Adrenal gland (tissue), 12 donors: ENCODE data around the gene CTDSPL. TPM values are rescaled to one million over a fixed set of nuclear protein-coding genes. Genes with fewer than 3 reads are reported as not detected.

Experiments used
- DNase-seq, 7 donors: peaks; one replicate each; pipeline ENCODE4 v3.0.0-alpha.2; 2019 to 2020
- H3K27ac ChIP-seq, 5 donors: fragments of 200-600 bp; sonication (generic) in 4 of 5; 1 replicate in 3 of 5; 2 replicates in 2 of 5; pipeline versions ENCODE4 v1.5.1 to v1.8.0; 2016 to 2020; ENCODE audit warnings: mild to moderate bottlenecking in 1 of 5
- H3K27me3 ChIP-seq: fragments of 200-600 bp; 2 replicates; pipeline ENCODE4 v1.8.0; 2021
- H3K36me3 ChIP-seq, 2 donors: fragments of 200-600 bp; replicated peaks in 1 of 2; 1 replicate in 1 of 2; 2 replicates in 1 of 2; pipeline versions ENCODE4 v1.5.1 to v1.8.0; 2018 to 2022
- H3K4me1 ChIP-seq, 2 donors: fragments of 200-600 bp; replicated peaks in 1 of 2; 1 replicate in 1 of 2; 2 replicates in 1 of 2; pipeline versions ENCODE4 v1.5.1 to v1.8.0; 2018 to 2021
- H3K4me3 ChIP-seq, 4 donors: fragments of 200-600 bp; sonication (generic) in 3 of 4; one replicate each; pipeline ENCODE4 v1.5.1; 2016 to 2018
- H3K9me3 ChIP-seq, 3 donors: fragments of 200-600 bp; sonication (generic) in 1 of 3; replicated peaks in 1 of 3; 1 replicate in 2 of 3; 2 replicates in 1 of 3; pipeline versions ENCODE4 v1.5.1 to v1.8.0; 2016 to 2021
- POLR2A ChIP-seq, 2 donors: fragments of 450-650 bp; IDR thresholded peaks; one replicate each; pipeline ENCODE4 v1.6.1; 2017; ENCODE audit warnings: antibody characterized with exemption in 2 of 2, mild to moderate bottlenecking in 2 of 2, moderate library complexity in 1 of 2
- WGBS, 4 donors: extraction: QIAGEN DNeasy Blood & Tissue Kit in 2 of 4; methylation state at CpG; one replicate each; pipeline versions ENCODE4 v1.1.5 to v1.1.7; 2013 to 2017; 5-methylcytosine and 5-hydroxymethylcytosine counted together
- intact Hi-C, 2 donors: fragments of 100-400 bp; cut with DNase I; formaldehyde crosslinking; loops; one replicate each; pipeline versions ENCODE4 v1.14.1 to v1.15.0; 2022 to 2023
- polyA plus RNA-seq, 3 donors: library from polyadenylated mRNA; stranded (reverse); fragments of 200-250 nt in 2 of 3; fragments of 350-450 nt in 1 of 3; fragmentation: Illumina TruSeq in 1 of 3; extraction: RNeasy Lipid Tissue Mini Kit (QIAGEN cat#74804) in 1 of 3; gene quantifications; one replicate each; pipeline ENCODE4 v1.2.3, GENCODE V29; 2013 to 2014
- total RNA-seq, 9 donors: library from RNA; depleted of rRNA in 4 of 9; stranded (reverse); fragments of >200 nt in 4 of 9; fragments of 120-200 nt in 1 of 9; fragmentation: NEBNext Ultra II Directional in 1 of 9; extraction: Animal tissue kit (Norgen Biotek cat#: 25700) in 1 of 9; gene quantifications; one replicate each; pipeline versions ENCODE4 v1.1.0 to v1.2.4, GENCODE V29; 2013 to 2023
- TF ChIP-seq, protein P1 (sequence below), 6 experiments: fragments of 450-650 bp in 4 of 6; fragments of 200-600 bp in 2 of 6; sonication (generic) in 1 of 6; IDR thresholded peaks; 1 replicate in 5 of 6; 2 replicates in 1 of 6; pipeline versions ENCODE4 v1.5.1 to v1.8.0; 2016 to 2021; ENCODE audit warnings: antibody characterized with exemption in 6 of 6, mild to moderate bottlenecking in 2 of 6, moderate library complexity in 1 of 6
- donor health status: healthy with polysubstance abuse.
- donor health status: Bipolar disorder and iron deficiency.
- donor health status: DM: yes; HTN: yes; CAD: no.
- donor health status: DM: no; HTN: no; CAD: no.
- donor health status: DM: no; HTN: no; CAD: no.
- donor health status: DM: yes; HTN: yes; CAD: no.

The CTDSPL gene
- total and polyA plus RNA-seq, 12 donors, result 6.4 to 27.7 (median 16.0) TPM

DNA sequence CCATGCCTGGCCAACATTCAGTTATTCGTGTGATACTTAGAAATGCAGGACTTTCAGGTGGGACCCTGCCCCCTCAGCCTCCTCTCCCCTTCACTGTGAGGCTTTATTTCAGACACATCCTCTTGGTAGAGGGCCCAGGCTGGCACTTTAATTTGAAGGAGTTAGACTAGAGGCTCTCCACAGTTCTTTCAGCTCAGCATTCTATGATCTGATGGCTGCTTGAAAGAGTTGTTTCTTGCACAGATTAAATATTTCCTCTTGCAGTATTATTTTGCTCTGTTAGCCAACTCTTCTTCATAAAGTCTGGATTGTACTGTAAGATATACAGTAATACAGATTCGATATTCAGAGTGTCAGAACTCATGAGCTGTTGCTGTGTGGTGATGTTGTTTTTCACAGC lies 35.1 kb downstream of the CTDSPL start:
- intact Hi-C loops, result no loop called here

DNA sequence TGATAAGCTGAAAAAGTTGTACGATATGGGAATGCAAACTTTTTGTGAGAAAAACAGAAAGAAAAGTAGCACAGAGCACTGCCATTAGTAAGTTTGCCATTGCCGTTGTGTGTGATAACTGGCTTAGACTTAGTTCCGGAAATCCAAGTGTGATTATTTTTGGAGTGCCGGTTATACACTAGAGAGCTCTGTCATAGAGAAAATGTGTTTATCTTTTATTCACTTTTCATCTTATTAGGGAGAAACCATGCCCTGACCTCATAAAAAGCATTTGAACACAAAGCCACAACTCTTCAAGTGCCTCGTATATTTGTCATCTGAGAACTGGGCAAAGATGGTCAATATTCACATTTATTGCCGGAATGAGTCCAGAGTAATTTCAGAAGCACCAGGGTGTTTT lies 36.1 kb downstream of the CTDSPL start:
- peaks cover 3 to 11% of the 10 kb centered on the region in 2 donors for H3K4me1 ChIP-seq
- H3K4me3 ChIP-seq, result no peak overlapping the region
- no peaks in the 10 kb centered on the region for H3K9me3 ChIP-seq

More for the DNA sequence above, 35.1 kb downstream of the CTDSPL start:
- TF ChIP-seq, protein P1, sequence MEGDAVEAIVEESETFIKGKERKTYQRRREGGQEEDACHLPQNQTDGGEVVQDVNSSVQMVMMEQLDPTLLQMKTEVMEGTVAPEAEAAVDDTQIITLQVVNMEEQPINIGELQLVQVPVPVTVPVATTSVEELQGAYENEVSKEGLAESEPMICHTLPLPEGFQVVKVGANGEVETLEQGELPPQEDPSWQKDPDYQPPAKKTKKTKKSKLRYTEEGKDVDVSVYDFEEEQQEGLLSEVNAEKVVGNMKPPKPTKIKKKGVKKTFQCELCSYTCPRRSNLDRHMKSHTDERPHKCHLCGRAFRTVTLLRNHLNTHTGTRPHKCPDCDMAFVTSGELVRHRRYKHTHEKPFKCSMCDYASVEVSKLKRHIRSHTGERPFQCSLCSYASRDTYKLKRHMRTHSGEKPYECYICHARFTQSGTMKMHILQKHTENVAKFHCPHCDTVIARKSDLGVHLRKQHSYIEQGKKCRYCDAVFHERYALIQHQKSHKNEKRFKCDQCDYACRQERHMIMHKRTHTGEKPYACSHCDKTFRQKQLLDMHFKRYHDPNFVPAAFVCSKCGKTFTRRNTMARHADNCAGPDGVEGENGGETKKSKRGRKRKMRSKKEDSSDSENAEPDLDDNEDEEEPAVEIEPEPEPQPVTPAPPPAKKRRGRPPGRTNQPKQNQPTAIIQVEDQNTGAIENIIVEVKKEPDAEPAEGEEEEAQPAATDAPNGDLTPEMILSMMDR (IDR thresholded peaks at IDR 0.05), result no peak
- TF ChIP-seq POLR2A (IDR thresholded peaks at IDR 0.05), result no peak
- Histone ChIP-seq H3K9me3 (no peaks in the 10 kb centered on the region), H3K27me3 (no peaks in the 10 kb centered on the region), H3K36me3 (no peaks in the 10 kb centered on the region), H3K4me1 (peaks cover 9 to 19% of the 10 kb centered on the region in 2 donors), H3K27ac (no peak overlapping the region), H3K4me3 (no peak overlapping the region)
- no peak for DNase-seq
- WGBS, 4 donors, result 57 to 71% (median 67%) methylated on average over 2 of the region's 2 CpGs

DNA sequence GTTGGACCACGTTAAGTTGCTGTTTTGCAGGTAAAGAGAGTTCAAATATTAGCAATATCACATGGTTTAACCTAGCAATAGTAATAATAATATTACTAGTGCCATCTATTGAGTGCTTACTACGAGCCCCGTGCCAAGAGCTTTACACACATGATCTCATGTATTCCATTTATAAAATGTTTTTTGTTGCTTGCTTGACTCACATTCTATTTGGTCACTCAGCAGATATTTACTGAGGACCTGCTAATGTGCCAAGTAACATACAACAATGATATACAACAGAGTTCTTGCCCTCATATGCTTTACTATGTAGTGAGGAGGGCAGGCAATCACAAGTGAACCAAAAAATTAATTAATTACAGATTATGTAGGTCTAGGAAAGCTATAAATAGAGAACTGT lies 36.7 kb downstream of the CTDSPL start:
- Histone ChIP-seq H3K27ac (no peak overlapping the region), H3K27me3 (no peaks in the 10 kb centered on the region), H3K4me3 (no peak overlapping the region), H3K9me3 (no peaks in the 10 kb centered on the region), H3K4me1 (peaks cover 0 to 4% of the 10 kb centered on the region in 2 donors), H3K36me3 (no peaks in the 10 kb centered on the region)
- intact Hi-C loops, result no loop called here
- no peak for DNase-seq
- TF ChIP-seq, protein P1 (IDR thresholded peaks at IDR 0.05), result no peak
- TF ChIP-seq POLR2A (IDR thresholded peaks at IDR 0.05), result no peak
- WGBS, 4 donors, result 80 to 95% (median 88%) methylated on average over 3 of the region's 3 CpGs

More for the DNA sequence above, 36.1 kb downstream of the CTDSPL start:
- Histone ChIP-seq H3K27ac (no peak overlapping the region), H3K36me3 (no peaks in the 10 kb centered on the region), H3K27me3 (no peaks in the 10 kb centered on the region)
- TF ChIP-seq, protein P1 (IDR thresholded peaks at IDR 0.05), result no peak
- no peak for TF ChIP-seq POLR2A (IDR thresholded peaks at IDR 0.05)
- 63 to 68% (median 66%) methylated on average over 6 of the region's 6 CpGs for WGBS, 4 donors
- no peak for DNase-seq
- intact Hi-C loops, result no loop called here

DNA sequence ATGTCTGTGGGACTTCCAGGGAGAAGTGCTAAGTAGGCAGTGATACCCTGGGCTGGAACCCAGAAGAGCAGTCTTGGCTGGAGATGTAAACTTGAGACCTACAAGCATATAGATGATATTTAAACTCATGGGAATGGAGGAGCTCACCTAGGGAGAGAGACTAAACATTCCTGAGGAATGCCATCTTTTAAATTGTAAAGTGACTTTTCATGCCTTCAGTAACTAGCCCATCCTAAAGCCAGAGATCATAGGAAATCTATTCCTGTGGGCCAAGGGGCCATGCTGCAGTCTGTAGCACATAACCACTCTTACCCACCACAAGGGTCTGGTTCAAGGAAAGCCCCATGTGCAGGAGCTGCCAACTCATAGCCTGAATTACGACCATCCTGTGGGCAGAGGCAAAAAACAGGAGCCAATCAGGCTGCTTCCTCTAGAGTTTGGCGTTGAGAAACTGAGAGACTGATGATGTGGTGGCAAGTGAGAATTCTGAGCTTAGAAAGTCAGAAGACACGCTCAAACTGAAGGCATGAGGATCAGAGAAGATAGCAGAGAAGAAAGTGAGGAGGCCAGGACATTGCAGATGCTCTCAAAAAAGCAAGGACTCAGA lies 37.5 kb downstream of the CTDSPL start:
- no peaks in the 10 kb centered on the region for H3K36me3 ChIP-seq
- no peaks in the 10 kb centered on the region for H3K4me1 ChIP-seq
- no peaks in the 10 kb centered on the region for H3K9me3 ChIP-seq
- WGBS, 4 donors, result 75 to 90% (median 84%) methylated on average over 2 to 3 of the region's 3 CpGs
- no peak for TF ChIP-seq POLR2A (IDR thresholded peaks at IDR 0.05)
- TF ChIP-seq, protein P1 (IDR thresholded peaks at IDR 0.05), result no peak
- no peak overlapping the region for H3K4me3 ChIP-seq
- intact Hi-C loops, result no loop called here
- DNase-seq, result no peak
- no peak overlapping the region for H3K27ac ChIP-seq
- no peaks in the 10 kb centered on the region for H3K27me3 ChIP-seq
